GM19043 (cell line): ENCODE measurements around the gene RPF1.

ENCODE experiments used
- ATAC-seq: cut with Tn5 transposase; IDR thresholded peaks from one replicate; pipeline ENCODE4 v1.9.1; 2021; ENCODE audit warnings: low read depth; ENCODE audit not compliant: unreplicated experiment

RPF1 gene

DNA sequence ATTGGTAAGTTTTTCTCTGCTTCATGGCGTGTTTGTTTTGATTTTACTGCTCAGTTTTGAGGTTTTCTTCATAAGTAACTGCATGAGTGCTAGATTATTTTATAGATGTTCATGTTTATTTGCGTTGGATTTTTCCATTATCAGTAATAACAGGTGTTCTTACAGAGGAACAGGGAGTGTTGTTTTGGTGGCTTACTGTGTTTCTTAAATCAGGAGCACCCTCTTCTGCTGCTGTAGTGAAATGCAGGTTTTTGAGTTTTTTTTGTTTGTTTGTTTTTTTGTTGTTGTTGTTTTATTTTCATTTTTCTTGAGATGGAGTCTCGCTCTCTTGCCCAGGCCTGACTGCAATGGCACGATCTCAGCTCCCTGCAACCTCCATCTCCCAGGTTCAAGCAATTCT is 62.6 kb downstream of the RPF1 start:
- ATAC-seq: no peak
